ENCODE results near the gene LINGO4. TPM values are rescaled to one million over a fixed set of nuclear protein-coding genes. Genes with fewer than 3 reads are reported as not detected.
A peak's percentile ranks its signal among the peaks of the same experiment; 100 is the strongest.

LINGO4 gene
- total RNA-seq, 2 donors from 2014 or later = 1.3 to 4.0 TPM

DNA sequence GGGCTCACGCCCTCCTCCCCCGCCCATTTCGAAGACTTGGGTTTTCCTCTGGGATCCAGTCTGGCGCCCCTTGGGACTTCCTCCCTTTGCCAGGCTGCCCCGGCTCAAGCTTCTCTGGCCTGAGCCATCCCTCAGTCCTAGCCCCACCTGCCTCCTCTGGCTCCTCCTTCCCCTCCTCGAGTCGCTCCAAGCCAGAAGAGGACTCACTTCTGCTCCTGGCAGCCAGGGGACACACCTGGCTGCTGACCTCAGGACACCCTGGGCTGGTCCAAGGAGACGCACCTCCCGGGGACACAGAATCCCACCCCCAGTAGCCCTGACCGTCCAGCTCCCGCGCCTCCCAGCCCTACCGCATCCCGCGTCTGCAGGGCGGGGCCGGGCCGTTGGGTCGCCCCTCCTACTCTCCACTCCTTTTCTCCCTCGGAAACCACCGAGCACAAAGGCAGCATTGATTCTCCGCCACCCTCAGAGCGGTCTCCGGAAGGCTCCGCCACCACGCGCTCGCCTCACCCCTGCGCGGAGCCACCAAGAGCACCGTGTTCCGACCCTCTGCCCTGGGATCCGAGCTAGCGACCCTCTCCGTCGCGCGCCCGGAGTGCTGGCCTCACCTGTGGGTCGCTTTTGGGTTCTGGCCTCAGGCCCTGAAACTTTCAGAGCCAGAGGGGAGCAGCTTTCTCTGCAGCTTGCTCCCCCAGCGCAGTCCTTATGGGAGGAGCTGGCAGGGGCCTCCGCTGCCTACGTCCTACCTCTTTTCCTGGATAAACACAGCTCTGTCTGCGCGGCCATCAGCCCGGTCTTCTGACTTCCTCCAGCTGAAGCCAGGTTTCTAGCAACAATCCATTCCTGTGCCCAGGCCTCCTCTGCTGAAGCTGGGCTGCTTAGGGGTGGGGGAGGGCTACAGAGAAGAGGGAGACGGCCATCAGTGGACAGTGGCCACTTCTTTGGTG, 34.5 kb upstream of the LINGO4 start, which contains the start of gene C2CD4D:
Gene C2CD4D, minus strand, starts transcription at position 364 of the 947 bp plus-strand sequence. CDS start 831 bp downstream, outside the sequence.
- Mint-ChIP-seq H3K4me1 (peaks cover 35% of the 10 kb centered on the region), H3K4me3 (peak within 1 kb of the TSS; percentile 96), H3K36me3 (ENCODE audit: low read depth) (peaks cover 69% of the 10 kb centered on the region), H3K9me3 (no peaks in the 10 kb centered on the region), H3K27me3 (no peaks in the 10 kb centered on the region), H3K27ac (peak within 1 kb of the TSS; percentile 94)
- peak; percentile 74 for ATAC-seq (replicated peaks)

DNA sequence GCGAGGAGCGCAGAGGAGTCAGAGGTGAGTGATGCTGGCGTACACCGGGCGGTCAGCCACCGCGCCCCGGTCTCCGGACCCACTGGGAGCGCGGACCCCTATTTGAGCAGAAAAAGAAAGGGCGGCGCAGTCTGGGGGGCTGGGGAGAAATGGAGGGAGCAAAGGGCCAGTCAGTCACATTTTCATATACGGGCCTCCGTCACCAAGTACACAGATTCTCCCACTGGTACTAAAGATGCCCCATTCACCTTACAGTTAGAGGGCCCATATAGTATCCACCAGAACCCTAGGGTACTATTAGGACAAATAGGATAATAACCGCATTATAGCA, 33.8 kb upstream of the LINGO4 start:
- Mint-ChIP-seq H3K27me3 (no peaks in the 10 kb centered on the region), H3K9me3 (no peaks in the 10 kb centered on the region), H3K4me3 (peak overlapping the region; percentile 96), H3K27ac (peak overlapping the region; percentile 94), H3K4me1 (peaks cover 30% of the 10 kb centered on the region), H3K36me3 (ENCODE audit: low read depth) (peaks cover 62% of the 10 kb centered on the region)
- ATAC-seq (replicated peaks) = no peak

DNA sequence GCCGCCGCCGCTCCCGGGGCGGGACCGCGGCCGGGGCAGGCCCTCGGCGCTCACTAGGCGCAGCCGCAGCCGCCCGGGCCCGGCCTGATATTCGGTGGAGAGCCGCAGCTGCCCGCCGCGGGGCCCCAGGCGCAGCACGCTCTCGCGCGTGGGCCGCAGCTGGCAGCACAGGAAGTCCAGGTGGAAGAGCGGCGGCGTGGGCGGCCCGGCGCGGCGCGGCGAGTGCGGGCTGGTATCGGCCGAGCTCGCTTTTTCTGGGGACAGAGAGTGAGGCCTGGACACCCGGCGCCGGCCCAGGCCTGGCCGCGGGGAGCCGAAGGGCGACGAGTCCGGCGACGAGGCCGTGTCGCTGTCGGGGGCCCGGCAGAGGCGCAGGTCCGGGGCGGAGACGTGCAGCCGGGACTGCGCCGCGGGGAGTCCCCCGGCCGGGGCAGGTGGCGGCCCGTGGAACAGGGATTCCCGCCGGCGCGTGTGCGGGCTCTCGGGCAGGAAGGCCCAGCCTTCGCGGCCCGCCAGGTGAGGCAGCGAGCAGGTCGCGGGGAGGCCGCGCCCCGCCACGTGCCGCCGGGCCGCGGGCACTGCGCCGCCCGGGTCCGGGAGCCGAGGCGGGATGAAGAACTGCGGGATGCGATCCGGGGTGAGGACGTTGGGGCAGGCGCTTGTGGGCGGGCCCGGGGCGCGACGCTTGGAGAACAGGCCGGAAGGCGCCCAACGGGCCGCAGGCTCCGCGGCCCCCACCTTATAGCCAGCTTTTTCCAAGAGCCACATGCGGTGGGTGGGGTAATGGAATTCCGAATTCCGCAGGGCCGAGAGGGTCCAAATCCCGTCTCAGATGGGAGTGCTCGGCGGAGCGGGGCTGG, 33.2 kb upstream of the LINGO4 start:
- Mint-ChIP-seq H3K9me3 (no peaks in the 10 kb centered on the region), H3K4me1 (peaks cover 36% of the 10 kb centered on the region), H3K27me3 (no peaks in the 10 kb centered on the region), H3K36me3 (ENCODE audit: low read depth) (peaks cover 56% of the 10 kb centered on the region), H3K27ac (peak overlapping the region; percentile 94), H3K4me3 (peak overlapping the region; percentile 96)
- ATAC-seq (replicated peaks) = peak; percentile 21

DNA sequence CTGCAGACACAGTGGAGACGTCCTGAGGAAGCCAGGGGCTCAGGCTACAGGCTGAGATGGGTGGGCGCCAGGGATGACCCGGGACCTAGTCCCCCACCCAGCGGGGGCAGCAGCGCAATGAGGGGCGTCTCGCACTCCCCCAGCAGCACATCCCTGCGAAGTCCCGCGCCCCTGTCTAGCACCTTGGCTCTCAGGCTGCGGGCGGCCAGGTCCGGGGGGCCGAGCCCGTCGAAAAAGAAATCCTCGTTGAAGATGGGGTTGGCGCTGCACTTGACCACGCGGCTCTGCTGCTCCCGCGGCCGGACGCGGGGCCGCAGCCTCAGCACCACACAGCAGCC, 32.6 kb upstream of the LINGO4 start:
- Mint-ChIP-seq H3K27ac (peak overlapping the region; percentile 90), H3K4me3 (peak overlapping the region; percentile 87), H3K36me3 (ENCODE audit: low read depth) (peaks cover 50% of the 10 kb centered on the region), H3K27me3 (no peaks in the 10 kb centered on the region), H3K9me3 (no peaks in the 10 kb centered on the region), H3K4me1 (peaks cover 41% of the 10 kb centered on the region)
- no peak for ATAC-seq (replicated peaks)

DNA sequence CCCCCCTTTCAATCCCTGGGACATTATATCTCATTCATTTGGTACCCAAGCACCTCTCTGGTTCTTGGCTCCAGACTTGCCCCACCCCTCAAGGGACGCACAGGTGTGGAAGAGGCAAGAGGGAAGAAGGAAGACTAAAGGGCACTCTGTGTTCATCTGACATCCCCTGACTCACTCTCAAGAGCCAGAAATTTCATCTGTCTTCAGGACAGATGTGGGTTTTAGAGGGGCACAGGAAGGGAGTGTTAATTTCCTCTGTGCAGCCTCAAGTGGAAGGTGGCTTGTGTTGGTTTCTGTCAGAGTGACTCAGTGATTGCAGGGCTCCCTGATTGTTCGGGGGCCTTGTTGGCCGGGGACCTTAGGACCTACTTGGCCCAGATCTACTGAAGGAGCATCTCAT, 32.0 kb upstream of the LINGO4 start:
- H3K27ac Mint-ChIP-seq = peak overlapping the region; percentile 90
- no peaks in the 10 kb centered on the region for H3K9me3 Mint-ChIP-seq
- H3K27me3 Mint-ChIP-seq = no peaks in the 10 kb centered on the region
- peaks cover 47% of the 10 kb centered on the region for H3K4me1 Mint-ChIP-seq
- peaks cover 44% of the 10 kb centered on the region for H3K36me3 Mint-ChIP-seq (ENCODE audit: low read depth)
- H3K4me3 Mint-ChIP-seq = peak overlapping the region; percentile 87
- ATAC-seq (replicated peaks) = peak; percentile 30

DNA sequence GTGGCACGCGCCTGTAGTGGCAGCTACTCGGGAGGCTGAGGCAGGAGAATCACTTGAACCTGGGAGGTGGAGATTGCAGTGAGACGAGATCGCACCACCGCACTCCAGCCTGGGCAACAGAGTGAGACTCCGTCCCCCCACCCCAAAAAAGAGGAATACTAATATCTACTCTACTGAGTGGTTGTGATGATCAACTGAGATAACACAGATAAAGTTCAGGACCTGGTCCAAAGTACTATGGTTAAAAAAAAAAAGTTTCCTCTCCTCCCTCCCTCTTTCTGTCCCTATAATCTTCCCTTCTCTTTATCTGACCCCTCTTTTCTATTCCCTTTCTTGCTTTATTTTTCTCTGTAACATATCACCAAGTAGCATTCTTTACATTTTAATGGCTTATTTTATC, 30.4 kb upstream of the LINGO4 start:
- Mint-ChIP-seq H3K27ac (no peak overlapping the region), H3K9me3 (no peaks in the 10 kb centered on the region), H3K27me3 (no peaks in the 10 kb centered on the region), H3K4me3 (peak overlapping the region; percentile 87), H3K4me1 (peaks cover 57% of the 10 kb centered on the region), H3K36me3 (ENCODE audit: low read depth) (peaks cover 28% of the 10 kb centered on the region)
- no peak for ATAC-seq (replicated peaks)

DNA sequence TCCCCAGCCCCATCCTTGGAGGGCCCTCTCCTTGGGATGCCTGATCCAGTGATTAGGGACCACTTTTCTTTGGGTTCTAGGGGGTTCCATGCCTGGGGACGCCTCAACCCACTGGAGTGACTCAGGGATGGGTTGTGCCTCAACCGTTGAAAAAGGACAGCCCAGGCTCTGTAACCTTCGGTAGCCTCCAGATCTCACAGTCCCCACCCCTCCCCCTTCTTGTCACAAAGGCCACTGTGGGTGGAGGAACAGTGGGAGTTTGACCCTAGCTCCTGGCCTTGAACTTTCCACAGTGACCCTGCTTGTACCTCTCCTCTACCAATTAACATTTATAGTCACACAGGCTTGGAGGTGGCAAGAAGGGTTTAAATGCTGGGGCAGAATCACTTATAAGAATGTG, 29.0 kb upstream of the LINGO4 start:
- ATAC-seq (replicated peaks) = peak; percentile 9
- H3K27me3 Mint-ChIP-seq = no peaks in the 10 kb centered on the region
- no peaks in the 10 kb centered on the region for H3K9me3 Mint-ChIP-seq
- H3K4me3 Mint-ChIP-seq = peak overlapping the region; percentile 94
- peaks cover 68% of the 10 kb centered on the region for H3K4me1 Mint-ChIP-seq
- peak overlapping the region; percentile 76 for H3K27ac Mint-ChIP-seq
- peaks cover 14% of the 10 kb centered on the region for H3K36me3 Mint-ChIP-seq (ENCODE audit: low read depth)

DNA sequence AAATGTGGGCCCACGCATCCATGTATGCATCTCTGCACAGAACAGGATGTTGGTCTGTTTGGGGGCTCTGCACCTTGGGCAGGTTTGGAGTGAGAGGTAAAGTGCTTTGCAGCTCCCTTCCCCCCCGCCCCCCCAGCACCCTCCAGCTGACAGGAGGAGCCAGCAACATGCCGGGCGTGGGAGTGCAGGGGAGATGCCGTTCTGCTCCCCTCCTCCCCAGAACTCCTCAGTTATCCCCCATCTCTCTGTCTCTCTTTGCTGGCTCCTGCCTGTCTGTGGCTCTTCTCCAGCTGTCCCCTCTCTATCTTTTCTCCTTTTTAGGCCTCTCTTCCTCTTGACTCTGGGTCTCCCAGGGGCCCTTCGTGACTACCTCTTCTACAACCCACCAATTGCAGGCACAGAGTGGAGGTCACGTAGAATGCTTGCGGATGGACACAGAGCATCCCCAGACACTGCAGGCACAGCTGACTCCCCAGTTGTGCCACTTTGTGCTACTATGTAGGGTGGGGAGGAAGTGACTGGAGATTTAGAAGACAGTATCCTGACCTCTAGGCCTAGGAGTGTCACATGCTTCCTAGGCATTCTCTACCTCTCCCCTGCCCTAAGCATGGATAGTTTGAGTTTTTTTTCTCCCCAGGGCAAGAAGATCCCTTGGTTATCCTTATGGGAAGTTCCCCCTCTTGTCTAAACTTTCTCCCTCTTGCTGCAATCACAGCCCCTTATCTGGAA, 28.1 kb upstream of the LINGO4 start:
- peaks cover 73% of the 10 kb centered on the region for H3K4me1 Mint-ChIP-seq
- H3K27me3 Mint-ChIP-seq = no peaks in the 10 kb centered on the region
- H3K9me3 Mint-ChIP-seq = no peaks in the 10 kb centered on the region
- peak overlapping the region; percentile 93 for H3K27ac Mint-ChIP-seq
- no peak for ATAC-seq (replicated peaks)
- peaks cover 8% of the 10 kb centered on the region for H3K36me3 Mint-ChIP-seq (ENCODE audit: low read depth)
- H3K4me3 Mint-ChIP-seq = peak overlapping the region; percentile 94

DNA sequence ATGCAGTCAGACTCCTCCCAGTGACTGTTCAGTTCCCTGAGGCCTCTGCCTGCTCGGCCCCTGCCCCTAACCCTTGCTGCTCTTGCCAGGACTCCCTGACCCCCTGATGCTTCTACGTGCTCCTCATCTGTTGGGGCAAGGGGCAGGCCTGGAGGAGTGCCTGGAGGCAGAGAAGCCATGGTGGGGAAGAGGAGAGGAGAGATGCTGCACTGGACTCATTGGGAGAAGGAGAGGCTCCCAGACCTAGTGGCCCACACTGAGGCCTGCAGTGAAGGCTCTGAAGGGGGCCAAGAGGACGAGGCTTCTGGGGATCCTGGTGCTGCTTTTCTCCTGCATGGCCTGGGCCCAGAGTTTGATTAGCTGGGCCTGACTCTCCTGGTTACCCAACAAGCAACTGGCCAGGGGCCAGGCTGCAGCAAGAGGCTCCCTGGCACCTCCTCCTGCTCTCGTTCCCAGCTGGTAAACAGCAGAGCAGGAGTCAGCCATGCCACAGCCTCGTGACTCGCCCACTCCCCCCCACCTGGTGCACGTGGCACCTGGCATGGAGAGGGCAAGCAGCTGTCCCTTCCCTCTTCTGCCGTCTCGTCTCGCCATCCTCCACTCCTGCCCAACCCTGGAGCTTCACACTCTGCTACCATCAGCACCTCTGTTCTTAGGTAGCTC, 27.2 kb upstream of the LINGO4 start:
- no peak for ATAC-seq (replicated peaks)
- H3K27me3 Mint-ChIP-seq = no peaks in the 10 kb centered on the region
- peak overlapping the region; percentile 94 for H3K4me3 Mint-ChIP-seq
- H3K4me1 Mint-ChIP-seq = peaks cover 76% of the 10 kb centered on the region
- no peaks in the 10 kb centered on the region for H3K9me3 Mint-ChIP-seq
- peaks cover 8% of the 10 kb centered on the region for H3K36me3 Mint-ChIP-seq (ENCODE audit: low read depth)
- peak overlapping the region; percentile 93 for H3K27ac Mint-ChIP-seq

DNA sequence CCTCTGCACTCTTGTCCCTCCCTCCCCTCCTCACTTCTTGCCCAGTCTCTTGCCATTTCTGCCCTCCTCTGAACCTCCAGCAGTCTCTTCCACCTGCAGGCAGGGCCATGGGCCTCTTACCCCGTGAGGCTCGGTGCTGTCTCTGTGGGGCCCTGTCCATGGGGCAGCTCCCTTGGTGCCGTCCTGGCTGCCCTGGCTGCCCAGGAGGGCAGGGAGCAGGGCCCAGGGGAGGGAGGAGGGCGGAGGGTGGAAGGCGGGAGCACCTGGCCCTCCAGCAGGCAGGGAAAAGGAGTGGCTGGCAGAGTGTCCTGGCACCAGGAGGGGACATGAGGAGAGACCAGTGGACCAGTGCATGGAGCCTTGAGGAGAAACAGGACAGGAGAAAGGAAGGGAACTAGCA, 26.4 kb upstream of the LINGO4 start, which contains the start of gene RORC:
Gene RORC, minus strand, starts transcription at position 198 of the 400 bp plus-strand sequence. Its CDS starts 38 bp downstream, at position 160.
- no peak for ATAC-seq (replicated peaks)
- H3K4me3 Mint-ChIP-seq = peak within 1 kb of the TSS; percentile 94
- H3K4me1 Mint-ChIP-seq = peaks cover 69% of the 10 kb centered on the region

DNA sequence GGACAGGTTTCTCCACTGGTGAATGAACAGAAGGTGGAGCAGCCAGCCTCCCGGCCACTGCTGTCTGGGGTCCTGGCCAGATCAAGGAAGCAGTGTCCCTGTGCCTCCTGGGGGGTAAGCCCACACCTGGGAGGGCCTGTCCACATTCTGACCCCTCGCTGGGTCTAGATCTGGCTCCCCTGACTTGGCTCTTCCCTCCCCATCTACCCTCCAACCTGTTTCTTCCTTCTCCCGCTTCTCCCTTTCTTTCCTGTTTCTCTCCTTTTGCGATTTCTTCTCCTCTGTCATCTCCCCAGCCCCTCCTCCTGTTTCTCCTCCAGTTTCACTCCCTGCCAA, 26.0 kb upstream of the LINGO4 start:
- peaks cover 69% of the 10 kb centered on the region for H3K4me1 Mint-ChIP-seq
- H3K36me3 Mint-ChIP-seq (ENCODE audit: low read depth) = peaks cover 9% of the 10 kb centered on the region
- no peaks in the 10 kb centered on the region for H3K27me3 Mint-ChIP-seq
- ATAC-seq (replicated peaks) = no peak
- H3K9me3 Mint-ChIP-seq = no peaks in the 10 kb centered on the region
- H3K4me3 Mint-ChIP-seq = peak overlapping the region; percentile 94
- peak overlapping the region; percentile 93 for H3K27ac Mint-ChIP-seq

More for the DNA sequence above, 26.4 kb upstream of the LINGO4 start, which contains the start of gene RORC:
- Mint-ChIP-seq H3K27ac (peak within 1 kb of the TSS; percentile 93), H3K36me3 (ENCODE audit: low read depth) (peaks cover 5% of the 10 kb centered on the region), H3K27me3 (no peaks in the 10 kb centered on the region), H3K9me3 (no peaks in the 10 kb centered on the region)

DNA sequence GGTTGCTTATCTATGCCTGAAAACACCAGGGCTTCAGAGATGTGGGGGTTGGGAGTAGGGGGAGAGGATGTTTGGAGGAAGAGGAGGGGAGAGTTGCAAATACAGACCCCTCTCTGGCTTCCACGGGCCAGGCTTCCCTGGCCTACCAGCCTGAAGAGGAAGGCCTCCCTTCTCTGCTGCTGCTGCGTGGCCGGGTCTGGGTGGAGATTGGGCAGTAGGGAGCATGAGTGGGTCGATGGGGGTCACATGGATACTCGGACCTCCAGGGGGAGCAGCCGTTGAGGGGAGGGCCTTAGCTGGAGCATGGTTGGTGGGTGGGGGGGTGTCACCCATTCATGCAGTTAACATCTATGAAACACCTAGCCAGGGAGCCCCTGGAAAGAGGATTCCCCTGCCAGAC, 24.8 kb upstream of the LINGO4 start:
- no peaks in the 10 kb centered on the region for H3K9me3 Mint-ChIP-seq
- peak overlapping the region; percentile 94 for H3K4me3 Mint-ChIP-seq
- peak overlapping the region; percentile 93 for H3K27ac Mint-ChIP-seq
- no peaks in the 10 kb centered on the region for H3K27me3 Mint-ChIP-seq
- ATAC-seq (replicated peaks) = no peak
- peaks cover 62% of the 10 kb centered on the region for H3K4me1 Mint-ChIP-seq
- peaks cover 21% of the 10 kb centered on the region for H3K36me3 Mint-ChIP-seq (ENCODE audit: low read depth)

DNA sequence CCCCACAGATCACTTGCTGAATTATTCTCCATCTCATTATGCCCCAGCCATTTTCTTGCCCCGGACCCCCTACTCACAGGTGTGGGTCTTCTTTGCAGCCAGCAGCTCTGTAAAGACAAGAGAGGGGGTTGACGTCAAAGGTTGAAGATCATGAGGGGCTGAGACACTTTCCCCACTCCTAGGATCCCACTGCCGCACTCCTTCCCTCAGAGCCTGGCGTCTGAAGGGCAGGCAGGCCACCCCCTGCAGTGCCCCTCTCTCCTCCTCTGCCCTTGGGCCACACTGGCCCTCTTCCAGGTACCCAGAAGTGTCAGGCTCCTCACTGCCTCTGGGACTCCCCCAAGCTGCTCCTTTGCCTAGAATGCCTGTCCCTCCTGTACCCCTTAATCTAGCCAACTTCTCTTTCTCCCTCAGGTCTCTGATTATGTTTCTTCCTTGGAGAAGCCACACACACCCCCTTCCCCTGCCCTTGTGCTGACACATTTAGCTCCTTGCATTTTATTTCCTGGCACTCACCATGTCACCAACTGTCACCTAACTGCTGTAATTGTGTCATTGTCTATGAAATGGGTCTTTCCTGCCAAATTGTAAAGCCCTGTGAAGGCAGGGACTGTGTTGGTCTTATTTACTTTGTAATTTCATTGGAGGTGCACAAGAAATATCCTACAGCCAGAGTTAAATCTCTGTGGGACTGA, 24.3 kb upstream of the LINGO4 start:
- no peaks in the 10 kb centered on the region for H3K9me3 Mint-ChIP-seq
- H3K27ac Mint-ChIP-seq = peak overlapping the region; percentile 93
- H3K4me3 Mint-ChIP-seq = peak overlapping the region; percentile 94
- peak; percentile 5 for ATAC-seq (replicated peaks)
- peaks cover 26% of the 10 kb centered on the region for H3K36me3 Mint-ChIP-seq (ENCODE audit: low read depth)
- H3K27me3 Mint-ChIP-seq = no peaks in the 10 kb centered on the region
- H3K4me1 Mint-ChIP-seq = peaks cover 62% of the 10 kb centered on the region
